GM21381 (cell line): ENCODE measurements around the gene IGFBP4.

ENCODE experiments used
- ATAC-seq: cut with Tn5 transposase; IDR thresholded peaks from one replicate; pipeline ENCODE4 v1.9.1; 2021; ENCODE audit warnings: mild to moderate bottlenecking, moderate library complexity; ENCODE audit not compliant: unreplicated experiment

IGFBP4 gene

DNA sequence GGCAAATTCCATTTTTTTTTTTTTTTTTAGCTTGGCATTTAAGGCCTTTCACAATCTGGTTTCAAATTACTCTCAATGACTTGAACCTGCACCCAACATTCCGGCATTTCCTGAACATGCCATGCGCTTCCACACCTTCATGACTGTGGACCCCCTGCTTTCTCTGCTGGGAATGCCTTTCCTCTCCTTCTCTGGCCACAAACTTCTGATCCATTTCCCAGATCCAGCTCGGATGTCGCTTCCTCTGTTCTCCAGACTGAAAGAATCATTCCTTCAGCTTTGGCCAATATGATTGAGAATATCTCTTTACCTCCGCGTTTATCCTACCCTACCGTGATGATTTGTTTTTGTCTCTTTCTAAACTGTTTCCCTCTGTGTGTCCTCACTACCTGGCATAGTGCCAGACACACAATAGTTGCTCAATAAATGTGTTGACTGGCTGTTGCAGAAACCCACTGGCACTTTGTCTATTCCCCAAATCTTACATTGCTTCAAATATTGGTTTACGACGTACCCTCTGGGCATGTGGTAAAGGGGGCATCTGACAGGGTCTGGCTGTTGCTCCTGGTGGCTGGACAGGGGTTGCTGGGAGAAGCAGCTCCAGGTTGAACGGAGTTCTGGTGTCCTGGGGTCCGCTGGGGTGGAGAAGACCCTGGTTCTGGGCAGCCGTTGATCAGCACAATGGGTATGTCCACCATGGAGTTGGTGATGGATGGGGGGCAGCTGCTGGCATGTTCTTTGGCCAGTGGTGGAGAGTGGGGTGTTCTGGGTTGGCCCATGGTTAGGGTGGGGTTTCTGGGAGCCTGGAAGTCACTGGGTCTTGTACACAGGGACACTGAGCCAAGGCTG, 43.5 kb downstream of the IGFBP4 start:
- no peak for ATAC-seq

GRCh38 chr17:40487371-40488020, 44.2 kb downstream of the IGFBP4 start:
- no peak for ATAC-seq

DNA sequence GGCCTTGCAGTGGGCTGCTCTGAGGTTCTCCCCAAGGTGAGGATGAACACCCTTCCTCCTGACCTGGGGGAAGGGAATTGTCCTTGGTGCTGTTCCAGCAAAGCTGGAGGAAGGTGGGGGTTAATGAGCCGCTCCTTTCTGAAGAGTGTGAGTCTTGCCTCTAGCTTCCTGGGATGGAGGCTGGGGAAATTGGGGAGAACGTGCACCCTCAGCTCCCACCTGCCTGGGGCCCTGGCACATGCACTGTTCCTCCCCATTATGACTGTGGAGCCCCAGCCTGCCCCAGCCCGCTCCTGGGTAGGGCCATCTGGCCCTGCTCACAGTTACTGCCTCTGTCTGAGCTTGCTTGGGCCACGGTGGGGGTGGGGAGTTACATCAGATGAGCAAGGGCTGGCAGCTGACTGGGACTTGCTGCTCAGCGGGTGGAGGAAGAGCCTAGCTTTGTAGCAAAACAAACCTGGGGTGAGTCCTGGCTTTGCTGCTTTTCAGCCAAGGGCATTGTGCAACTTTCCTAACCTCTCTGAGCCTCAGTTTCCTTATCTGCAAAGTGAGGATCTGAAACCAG, 47.1 kb downstream of the IGFBP4 start:
- no peak for ATAC-seq

DNA sequence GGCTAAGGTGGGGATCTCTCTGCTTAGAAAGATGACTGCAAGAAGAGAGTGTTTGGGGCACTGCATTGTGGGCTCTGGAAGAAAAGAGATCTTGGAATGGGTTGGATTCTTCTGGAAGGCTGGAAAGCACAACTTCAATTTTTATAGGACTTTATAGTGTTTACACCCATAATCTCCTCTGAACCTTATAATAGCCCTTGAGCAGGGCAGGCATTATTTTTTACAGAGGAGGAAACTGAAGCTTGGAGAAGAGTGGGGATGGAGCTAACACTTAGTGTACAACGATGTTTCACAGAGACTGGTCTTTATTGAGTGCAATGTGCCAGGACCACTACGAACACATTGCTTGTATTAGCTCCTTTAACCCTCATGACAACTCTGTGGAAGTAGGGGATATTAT, 47.7 kb downstream of the IGFBP4 start:
- no peak for ATAC-seq

- no peak for ATAC-seq
Measured at GRCh38 chr17:40491486-40491885, 48.2 kb downstream of the IGFBP4 start.

DNA sequence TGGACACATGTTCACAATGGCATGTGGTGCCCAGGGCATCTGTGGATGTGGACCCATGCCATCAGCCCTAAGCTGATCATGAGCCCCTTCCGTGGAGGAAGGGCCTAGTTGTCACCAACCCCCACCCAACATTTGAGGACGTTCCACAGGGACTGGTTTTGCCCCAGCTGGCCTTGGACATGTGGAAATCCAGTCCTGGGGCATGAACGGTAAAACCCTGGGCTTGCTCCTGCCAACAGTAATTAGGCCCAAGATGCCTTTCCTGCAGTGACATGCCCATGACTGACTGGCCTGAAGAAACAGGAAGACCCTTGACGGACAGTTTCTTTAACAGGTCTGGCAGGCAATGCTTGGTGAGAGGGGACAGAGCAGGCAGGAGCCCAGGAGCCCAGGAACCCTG, 50.4 kb downstream of the IGFBP4 start:
- no peak for ATAC-seq

DNA sequence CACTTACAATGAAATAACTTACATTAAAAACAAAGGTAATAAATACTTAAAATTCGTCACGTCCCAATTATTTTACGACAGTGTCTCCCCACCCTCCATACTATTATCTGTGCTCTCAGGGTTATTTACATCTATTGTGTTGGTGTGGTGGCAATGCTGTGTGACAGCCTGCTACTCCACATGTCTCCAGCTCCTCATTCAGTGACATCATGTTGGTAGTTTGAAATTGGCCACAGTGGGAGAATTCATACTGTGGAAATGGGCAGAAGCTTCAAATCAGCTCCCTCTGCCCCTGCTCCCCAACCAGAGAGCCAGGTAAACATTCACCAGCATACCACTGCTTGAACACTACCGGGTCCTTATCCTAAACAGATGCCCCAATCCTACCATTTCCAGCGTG, 51.9 kb downstream of the IGFBP4 start:
- ATAC-seq, result no peak

- no peak for ATAC-seq
Measured at GRCh38 chr17:40496170-40496569, 52.9 kb downstream of the IGFBP4 start.

- ATAC-seq, result no peak
Measured at GRCh38 chr17:40496634-40497420, 53.6 kb downstream of the IGFBP4 start.

GRCh38 chr17:40497695-40498094, 54.4 kb downstream of the IGFBP4 start:
- ATAC-seq, result no peak

GRCh38 chr17:40498281-40499084, 55.2 kb downstream of the IGFBP4 start:
- ATAC-seq, result no peak

GRCh38 chr17:40499551-40500189, 56.4 kb downstream of the IGFBP4 start:
- no peak for ATAC-seq

- no peak for ATAC-seq
Measured at GRCh38 chr17:40500190-40500589, 56.9 kb downstream of the IGFBP4 start.

- ATAC-seq, result no peak
Measured at GRCh38 chr17:40500709-40501108, 57.5 kb downstream of the IGFBP4 start.

GRCh38 chr17:40501499-40501911, 58.3 kb downstream of the IGFBP4 start, which contains the start of gene TNS4:
TSS of gene TNS4 (minus strand) at chr17:40501623. CDS start at chr17:40496425, 5,198 bp downstream.
- no peak for ATAC-seq

DNA sequence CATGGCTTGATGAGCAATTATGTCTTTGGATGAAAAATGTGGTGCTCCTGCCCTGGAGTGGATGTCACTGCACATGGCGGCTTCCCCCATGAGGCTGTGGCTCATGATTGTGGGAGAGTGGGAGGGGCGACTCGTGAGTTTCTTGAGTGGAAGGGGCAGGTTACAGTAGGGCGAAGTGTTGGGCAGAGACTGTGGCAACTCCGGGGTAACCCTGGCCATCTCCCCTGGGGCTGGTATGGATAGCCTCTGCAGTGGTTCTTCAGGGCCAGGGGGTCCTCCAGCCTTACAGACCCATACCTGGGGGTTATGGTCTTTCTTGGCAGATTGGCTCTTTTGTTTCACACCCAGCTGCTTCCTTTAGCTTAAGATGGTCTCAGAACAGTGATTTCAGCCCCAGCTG, 59.5 kb downstream of the IGFBP4 start:
- no peak for ATAC-seq

DNA sequence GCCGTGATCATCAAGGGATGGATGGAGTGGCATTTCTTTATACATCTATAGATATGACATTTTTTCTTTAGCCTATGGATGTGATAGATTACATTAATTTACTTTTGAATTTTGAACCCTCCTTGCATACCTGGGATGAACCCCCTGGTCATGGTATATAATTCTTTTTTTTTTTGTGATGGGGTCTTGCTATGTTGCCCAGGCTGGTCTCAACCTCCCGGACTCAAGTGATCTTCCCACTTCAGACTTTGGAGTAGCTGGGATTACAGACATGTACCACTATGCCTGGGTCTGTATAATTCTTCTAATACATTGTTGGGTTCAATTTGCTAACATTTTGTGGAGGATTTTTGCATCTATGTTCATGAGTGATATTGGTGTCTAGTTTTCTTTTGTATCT, 59.9 kb downstream of the IGFBP4 start:
- no peak for ATAC-seq

DNA sequence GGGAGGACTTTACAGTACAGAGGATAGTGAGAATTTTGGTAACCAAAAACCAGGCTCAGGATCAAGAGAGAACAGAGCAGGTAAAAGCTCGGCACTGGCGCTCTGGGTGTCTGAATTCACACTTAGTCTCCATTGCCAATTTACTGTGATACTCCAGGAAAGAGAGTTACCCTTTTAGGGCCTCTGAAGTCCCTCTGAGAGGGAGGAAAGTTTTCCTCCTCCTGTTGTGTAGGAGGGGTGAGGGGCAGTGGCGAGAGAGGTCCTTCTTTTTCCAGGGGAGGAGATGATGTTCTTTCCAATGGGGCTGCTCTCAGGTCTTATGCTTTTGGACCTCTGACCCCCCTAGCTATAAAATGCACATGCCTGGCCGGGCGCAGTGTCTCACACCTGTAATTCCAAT, 63.5 kb downstream of the IGFBP4 start:
- ATAC-seq, result no peak
